LNCAP (cell line): Measurements from ENCODE around the gene TMPRSS13.

ENCODE experiments used
- TF ChIP-seq, protein P1 (sequence below): fragments of 450-650 bp; IDR thresholded peaks from 2 replicates; pipeline ENCODE4 v1.5.1; 2017; ENCODE audit warnings: mild to moderate bottlenecking

TMPRSS13 gene

DNA sequence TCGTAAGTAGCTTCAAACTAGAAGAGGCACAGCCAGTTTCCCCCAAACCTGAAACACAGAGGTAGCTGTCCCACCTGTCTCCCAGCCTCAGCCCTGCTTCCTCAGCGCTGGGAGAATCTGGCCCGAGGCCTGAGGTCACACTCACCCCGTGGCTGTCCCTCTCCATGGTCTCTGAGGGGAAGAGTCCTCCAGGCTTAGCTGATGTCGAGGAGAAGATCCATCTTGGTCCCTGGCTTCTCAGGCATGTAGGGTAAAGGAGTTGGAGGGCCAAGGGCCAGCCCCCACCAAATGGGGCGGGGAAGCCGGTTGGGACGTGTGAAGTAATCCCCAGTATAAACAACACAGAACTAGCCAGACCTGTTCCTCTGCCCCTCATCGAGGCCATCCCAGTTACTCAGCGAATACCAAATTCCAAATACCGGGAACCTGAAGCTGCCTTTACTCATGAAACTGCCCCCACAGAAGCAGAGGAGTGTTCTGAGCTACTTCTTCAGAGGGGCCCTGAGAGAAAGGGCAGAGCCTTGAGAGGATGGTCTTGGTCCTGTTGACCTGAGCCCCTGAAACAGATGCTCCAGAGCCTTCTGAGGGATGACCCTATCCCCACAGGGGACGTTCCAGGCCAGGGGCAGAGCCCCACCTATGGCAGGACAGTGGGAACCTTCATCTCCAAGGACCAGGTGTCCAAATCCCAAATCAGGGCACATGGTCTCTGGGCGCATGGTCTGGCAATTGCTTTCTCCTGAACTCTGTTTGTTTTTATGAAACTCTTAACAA is at the start of gene TMPRSS13:
Gene TMPRSS13 (minus strand): TSS at position 261 of the 774 bp plus-strand sequence. CDS start 95 bp downstream, at position 166.
- TF ChIP-seq, protein P1, sequence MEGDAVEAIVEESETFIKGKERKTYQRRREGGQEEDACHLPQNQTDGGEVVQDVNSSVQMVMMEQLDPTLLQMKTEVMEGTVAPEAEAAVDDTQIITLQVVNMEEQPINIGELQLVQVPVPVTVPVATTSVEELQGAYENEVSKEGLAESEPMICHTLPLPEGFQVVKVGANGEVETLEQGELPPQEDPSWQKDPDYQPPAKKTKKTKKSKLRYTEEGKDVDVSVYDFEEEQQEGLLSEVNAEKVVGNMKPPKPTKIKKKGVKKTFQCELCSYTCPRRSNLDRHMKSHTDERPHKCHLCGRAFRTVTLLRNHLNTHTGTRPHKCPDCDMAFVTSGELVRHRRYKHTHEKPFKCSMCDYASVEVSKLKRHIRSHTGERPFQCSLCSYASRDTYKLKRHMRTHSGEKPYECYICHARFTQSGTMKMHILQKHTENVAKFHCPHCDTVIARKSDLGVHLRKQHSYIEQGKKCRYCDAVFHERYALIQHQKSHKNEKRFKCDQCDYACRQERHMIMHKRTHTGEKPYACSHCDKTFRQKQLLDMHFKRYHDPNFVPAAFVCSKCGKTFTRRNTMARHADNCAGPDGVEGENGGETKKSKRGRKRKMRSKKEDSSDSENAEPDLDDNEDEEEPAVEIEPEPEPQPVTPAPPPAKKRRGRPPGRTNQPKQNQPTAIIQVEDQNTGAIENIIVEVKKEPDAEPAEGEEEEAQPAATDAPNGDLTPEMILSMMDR, result no peak

GRCh38 chr11:117978991-117979390 is 49.8 kb upstream of the TMPRSS13 start:
- TF ChIP-seq, protein P1, result no peak

DNA sequence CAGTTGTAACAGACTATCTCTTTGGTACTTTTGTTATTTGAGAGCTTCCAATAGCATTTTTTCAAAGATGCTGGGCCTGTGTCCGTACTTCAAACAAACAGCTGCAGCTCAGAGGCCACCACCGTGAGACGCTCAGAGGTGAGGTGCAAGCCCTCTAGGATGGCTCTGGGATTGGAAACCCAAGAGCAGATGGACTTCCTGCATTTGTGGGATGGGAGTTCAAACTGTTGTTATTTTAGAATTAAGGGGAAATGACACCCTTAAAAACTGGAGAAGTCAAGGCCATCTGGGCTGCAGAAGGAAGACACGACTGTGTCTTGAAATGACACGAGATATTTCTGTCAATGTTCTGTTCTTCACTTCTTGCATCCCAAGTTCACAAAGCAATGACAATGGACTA is 47.8 kb upstream of the TMPRSS13 start:
- TF ChIP-seq, protein P1, result no peak

- TF ChIP-seq, protein P1, result no peak
Observed at GRCh38 chr11:117976445-117976844, 47.2 kb upstream of the TMPRSS13 start.

- TF ChIP-seq, protein P1, result no peak
Observed at GRCh38 chr11:117973503-117973860, 44.3 kb upstream of the TMPRSS13 start.

DNA sequence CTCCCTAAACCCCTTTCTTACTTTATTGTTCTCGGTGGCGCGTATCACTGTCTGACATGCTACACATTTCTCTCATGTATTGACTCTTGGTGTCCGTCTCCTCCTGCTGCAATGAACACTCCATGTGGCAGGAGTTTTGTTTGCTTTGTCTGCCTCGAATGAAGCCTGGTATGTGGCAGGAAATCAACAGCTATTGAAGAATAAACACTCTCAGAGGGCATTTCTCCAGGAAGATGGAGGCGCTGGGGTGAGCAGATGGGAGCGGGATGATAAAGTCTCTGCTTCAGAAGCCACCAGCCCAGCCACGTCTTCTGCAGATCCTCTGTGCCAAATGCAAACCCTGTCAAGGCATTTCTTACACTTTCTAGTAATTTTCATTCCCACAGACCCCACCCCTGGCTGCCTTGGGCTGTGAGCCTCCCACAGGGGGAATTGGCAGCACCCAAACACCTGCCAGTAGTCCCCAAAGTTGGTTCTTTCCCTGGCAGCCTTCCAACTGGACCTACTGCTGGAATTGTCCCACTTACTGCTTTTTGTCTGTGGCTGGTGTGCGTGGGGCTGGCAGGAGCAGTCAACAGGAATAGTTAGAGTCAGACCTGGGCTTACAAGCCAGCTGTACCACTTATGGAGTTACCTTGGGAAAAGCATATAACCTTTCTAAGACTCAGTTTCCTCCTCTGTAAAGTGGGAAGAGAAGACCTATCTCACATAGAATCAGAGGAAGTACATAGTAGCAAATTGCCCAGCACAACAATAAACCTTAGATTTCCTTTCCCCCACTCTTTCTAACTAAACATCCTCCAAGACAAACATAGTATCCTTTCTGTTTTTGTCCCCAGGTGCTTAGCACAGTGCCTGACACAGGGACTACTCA is 43.7 kb upstream of the TMPRSS13 start:
- TF ChIP-seq, protein P1, result no peak

GRCh38 chr11:117972044-117972443 is 42.8 kb upstream of the TMPRSS13 start:
- TF ChIP-seq, protein P1, result no peak
